Activated gamma-delta T cell (primary cell): ENCODE data around the gene COG1.

Source experiments
- DNase-seq: peaks from one replicate; lab custom pipeline; 2025; lab: John Stamatoyannopoulos, UW

Gene COG1

DNA sequence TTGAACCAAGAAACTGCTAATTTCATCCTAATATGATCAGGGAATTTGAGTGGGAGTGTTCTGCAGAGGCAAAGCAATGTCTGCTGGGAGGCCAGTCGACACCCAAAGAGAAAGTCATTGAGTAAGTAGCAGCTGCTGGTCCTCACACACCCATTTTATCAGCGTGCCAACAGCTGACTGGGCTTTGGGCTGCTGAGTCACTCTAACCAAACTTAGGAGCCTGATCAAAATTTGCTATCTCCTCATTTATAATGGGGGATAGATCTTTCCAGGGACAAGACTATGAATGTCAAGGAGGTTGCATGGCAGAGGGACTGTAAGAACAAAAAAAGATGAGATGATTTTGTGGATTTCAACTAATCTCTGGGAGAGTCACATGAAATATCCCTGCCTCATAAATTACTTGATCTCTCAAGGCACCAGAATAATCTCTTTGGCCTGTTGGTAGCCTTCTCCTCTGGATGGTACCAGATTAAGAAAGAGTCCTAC lies 35.9 kb downstream of the COG1 start:
- DNase-seq, result no peak

DNA sequence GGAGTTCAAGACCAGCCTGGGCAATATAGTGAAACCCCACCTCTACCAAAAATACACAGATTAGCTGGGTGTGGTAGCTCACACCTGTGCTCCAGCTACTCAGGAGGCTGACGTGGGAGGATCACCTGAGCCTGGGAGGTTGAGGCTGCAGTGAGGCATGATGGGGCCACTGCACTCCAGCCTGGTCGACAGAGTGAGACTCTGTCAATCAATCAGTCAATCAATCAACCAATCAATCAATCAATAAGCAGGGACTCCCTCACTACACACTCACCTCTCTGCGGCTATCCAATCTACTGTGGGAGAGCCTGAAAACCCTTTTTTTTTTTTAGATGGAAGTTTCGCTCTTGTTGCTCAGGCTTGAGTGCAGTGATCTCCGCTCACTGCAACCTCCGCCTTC lies 37.2 kb downstream of the COG1 start:
- DNase-seq, result no peak

DNA sequence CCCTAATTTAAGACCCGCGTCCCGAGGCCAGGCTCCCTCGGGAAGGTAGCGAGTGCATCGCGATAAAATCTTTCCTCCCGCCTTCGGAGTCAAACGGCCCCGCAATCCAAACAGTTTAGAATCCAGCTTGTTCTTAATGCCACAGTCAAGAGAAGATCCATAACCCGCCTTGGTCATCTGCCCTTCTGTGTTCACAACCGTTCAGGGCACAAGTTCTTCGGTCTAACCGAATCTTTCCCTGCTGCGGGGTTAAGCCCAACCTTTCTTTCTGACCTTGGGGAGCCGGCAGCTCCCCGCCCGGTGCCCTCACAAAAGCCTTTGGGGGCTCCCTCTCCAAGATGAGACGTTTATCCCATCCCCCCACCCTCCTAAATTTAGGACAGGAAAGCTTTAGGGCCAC lies 38.5 kb downstream of the COG1 start:
- DNase-seq, result no peak

DNA sequence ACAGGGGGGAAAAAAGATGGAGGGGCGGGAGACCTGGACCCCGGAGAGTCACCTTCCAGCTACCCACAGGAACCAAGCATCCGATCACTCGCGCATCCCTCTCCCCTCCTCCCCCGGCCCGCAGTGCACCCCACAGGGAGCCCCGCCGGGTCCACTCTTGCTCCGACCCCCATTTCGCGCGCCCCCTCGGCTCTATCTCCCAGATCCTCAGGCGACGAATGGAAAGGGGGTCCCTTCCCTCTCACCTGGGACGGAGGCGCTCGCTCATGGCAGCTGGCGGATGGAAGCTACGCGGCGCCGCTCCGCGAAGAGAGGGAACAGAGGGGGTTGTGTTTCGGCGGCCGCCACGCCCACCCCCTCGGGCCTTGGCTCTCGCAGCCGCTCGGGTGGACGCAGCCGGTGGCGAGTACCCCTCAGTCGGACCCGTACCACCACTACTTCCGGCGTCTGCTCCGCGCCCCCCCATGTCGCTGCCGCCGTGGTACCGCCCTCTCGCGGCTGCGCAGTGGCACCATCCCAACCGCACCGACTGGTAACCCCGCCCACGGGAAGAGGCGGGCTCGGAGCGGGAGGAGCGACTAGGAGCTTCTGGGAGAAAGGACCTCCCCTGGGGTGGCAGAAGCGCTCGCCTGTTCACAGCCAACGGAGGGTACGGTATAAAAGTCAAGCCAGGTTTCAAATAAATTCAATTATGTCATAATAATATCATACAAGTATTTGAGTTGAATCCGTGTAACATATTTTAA lies 39.2 kb downstream of the COG1 start:
- DNase-seq, result peak; percentile 93

DNA sequence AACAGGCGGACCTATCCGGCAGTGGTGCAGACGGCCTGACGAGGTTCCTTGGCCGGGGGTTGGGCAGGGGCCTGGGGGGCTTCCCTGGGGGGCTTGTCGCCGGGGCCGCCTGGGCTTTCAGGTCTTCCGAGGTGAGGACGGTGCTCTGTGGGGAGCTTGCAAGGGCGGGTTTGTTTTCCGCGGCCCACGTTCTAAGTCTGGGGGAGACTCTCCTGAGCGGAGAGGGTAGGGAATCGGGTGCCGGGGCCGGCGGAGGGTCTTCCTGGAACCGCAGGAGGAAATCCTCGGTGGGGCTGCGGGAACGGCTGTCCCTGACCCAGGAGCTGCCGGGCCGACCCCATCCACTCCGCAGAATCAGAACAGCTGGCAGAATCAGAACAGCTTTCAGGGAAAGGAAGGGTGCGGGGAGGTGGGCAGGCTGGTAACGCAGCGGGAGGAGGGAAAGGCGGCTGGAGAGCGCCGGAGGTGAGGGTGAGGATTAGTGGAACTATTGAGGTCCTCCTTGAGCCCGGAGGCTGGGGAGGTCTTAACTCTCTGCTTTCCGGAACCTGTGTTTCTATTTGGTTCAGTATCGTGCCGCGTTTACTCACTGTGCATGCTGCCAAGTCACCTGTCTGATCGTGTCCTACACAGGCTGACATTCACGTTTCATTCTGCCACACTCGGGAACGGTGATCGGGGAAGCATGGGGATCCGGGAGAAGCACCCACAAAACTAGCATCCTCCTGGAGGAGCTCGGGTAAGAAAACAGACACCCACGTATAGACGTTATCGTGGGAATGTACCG lies 39.9 kb downstream of the COG1 start:
- DNase-seq, result no peak

DNA sequence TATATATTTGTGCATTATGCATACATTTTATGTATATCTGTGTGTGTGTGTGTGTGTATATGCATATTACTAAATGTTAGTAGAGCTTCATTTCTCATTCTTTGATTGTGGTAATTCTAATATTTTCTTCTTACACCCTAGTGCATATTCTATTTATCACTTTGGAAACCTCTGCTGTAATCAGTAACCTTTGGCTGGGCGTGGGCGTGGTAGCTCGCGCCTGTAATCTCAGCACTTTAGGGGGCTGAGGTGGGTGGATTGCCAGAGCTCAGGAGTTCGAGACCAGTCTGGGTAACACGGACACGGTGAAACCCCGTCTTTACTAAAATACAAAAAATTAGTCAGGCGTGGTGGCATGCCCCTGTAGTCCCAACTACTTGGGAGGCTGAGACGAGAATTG lies 41.9 kb downstream of the COG1 start:
- DNase-seq, result no peak

DNA sequence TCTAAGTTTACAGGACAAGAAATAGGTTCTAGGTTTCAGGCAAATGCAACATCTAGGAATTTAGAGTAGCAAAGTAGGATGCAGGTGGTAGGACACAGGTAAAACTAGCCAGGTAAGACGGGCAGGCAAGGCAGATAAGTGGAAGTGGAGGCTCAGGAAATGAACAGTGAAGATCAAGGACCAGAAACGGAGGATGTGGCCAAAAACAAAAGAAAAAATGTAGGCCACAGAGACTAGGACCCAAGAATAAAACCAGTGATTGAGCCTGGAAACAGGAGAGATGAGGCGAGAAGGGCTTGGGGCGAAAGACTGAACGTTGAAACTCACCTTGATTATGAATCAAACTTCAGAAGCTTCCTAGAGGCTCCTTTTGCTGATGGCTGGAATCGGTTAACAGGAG lies 44.9 kb downstream of the COG1 start:
- no peak for DNase-seq

DNA sequence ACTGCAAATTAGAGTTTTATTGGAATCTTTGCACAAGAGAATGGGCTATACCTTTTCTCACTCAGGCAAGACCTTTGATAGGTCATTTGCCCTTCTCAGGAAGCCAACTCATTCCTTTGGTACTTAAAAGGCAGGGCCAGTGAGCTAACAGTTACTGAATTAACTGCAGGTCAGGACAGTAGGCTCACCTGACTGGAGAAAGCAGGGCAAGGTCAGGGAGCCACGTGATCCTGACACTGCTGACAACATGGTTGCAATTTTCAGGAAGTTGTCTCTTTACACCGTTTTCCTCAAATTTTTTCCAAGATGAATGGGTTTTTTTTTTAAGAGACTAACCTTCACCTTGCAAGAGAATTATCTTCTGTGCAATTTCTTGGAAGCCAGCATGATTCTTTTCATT lies 47.7 kb downstream of the COG1 start:
- no peak for DNase-seq

DNA sequence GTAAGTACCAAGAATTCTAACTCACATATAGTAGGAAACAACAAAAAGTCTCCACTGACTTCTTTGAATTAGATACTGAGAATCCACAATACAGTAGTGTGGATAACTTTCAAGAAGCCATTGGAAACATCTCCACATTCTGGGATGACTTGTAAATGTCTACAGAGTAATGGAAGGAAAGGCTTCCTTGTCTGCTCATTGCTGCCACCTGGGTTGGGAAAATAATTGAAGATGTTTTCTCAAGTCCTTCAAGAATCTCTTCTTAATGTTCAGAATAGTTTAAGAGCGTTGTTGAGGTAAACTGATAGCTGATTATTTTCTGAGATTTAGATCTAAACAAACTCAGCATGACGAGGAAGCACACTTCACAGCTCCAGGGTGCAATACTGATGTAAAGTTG lies 54.9 kb downstream of the COG1 start:
- DNase-seq, result no peak

DNA sequence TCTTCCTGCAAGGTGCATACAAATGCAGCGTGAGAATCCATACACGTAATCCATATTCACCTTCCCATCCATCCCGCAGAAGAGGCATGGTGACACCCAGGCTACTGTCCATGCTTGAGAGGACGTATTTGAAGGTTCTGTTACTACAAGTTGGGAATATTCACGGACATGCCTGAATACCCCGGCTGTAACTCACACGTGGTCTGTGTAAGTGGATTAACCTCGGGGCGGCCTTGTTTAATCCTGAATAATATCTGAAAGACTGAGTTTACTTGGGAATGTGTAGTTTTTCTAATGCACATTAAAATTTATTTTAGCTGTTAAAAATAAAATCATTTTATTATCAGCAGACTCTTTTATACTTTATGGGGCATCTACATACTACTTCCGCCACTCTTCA lies 55.7 kb downstream of the COG1 start:
- DNase-seq, result no peak

DNA sequence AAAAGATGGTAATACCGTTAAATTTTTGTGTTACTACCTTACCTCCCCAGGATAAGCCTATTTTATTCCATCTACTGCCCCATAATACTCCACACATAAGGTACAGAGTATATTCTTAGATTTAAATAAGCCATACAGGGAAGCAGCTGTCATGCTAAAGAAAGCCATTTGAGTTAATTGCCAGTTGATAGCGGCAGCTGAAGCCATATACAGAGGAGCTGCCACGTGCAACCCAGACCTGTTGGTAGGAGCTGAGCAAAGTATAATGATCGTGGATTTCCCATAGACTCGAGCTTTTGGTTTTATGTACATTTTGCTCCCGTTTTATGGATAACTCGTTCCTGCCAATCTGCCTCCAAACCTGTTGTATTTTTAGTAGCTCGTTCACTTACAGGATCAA lies 56.8 kb downstream of the COG1 start:
- no peak for DNase-seq

DNA sequence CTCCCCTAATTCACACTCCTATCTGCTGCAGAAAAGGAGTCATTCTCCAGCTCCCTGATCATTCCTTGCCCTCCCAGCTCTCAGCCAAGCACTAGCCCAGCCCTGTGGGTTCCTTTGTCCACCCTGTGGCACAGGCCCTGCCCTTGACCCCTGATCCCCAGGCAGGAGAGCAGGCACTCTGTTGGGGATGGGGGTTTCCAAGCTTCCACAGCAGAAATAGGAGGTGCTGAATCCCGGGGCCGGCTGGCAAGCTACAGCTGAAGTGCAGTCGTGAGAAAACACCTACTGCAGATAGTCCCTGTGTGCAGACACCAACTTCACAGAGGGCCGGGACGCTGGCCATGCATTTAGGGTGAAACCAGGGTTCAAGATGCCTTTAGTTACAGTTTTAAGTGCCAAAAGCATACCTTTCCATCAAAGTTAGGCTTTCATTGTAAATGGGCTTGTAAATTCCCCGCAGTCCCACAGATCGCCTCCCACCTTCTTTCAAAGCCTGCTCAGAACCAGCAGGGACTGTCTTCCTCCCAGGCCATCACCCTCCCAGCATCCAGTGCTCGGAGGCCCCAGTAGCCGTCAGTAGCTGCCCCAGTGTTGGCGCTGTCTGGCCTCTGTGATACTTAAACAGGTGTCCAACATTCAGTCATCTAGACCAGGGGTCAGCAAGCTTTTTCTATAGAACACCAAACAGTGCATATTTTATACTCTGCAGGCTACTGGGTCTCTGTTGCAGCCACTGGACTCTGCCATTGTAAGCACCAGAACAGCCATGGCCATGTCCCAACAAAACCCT lies 58.2 kb downstream of the COG1 start:
- no peak for DNase-seq

DNA sequence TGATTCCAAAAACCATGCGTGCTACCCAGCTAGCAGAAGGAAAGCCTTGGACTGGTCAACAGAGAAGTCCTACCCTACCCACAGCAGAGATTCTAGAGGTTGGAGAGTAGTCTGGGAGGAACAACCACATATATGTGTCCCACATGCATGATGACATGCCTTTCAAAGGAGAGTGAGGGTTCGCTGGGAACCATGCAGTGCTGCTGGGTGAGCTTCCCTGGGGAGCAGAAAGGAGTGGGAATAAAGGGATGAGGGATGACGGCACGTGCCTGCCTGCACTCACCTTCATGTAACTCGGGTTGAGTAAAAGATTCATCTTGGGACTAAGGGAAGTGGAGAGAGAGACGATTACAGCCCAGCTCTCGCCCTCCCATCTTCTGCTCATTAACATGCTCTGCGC lies 59.0 kb downstream of the COG1 start:
- DNase-seq, result no peak

DNA sequence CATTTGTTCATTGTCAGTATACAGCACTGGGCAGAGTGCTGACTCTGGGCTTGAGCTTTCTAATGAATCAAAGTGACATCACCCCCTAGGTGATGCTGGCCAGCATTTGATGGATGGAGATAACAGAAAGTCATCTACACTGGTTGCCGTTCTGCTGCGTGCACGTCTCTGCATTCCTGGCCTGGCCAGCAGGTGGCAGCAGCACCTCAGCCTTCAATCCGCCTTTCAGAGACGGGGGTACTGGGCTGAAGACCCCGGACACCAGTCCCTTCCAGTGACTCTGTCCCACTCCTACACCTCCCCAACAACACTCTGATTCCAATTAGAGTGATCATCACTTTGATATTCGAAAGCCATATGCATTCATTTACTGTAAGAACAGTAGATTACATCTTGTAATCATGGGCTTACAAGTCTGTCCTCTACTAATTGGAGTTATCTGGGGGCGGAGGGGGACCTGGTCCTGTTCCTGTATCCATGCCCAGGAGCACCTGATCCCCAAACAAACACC lies 62.9 kb downstream of the COG1 start:
- DNase-seq, result no peak

DNA sequence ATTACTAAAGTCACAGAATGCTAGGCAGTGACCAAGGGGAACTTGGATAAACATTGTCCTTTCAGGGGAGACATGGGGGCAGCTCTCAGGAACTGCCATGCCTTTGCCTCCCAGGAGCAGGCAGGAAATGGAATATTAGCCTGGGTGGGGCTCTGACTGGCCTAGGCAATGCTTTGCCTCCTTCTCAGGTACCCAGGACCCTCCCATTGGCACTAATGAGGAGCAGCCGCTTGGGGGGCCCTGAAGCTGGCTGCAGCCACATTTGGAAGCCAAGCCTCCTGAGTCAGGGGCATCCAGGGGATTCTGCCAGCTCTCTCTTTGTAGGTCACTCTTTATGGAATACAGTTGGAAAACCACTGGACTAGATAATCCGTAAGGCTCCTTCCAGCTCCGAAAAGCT lies 63.4 kb downstream of the COG1 start:
- no peak for DNase-seq

DNA sequence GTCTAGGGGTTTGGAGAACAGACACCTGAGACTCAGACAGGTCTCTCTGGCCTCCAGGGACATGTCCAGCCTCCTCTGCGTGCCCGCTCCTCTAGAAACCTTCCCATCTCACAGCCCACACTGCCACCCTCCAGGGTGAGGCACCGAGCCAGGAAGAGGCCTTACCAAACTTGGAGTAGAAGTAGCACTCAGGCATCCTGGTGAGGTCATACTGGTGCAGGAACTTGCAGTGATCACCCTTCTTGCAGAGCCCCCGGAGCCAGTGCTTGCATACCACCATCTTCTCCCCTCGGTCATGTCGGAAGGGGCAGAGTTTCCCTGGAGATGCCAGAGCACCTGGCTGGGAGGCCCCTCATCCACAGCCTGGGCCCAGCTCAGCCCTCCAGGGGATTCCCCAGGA lies 64.7 kb downstream of the COG1 start:
- no peak for DNase-seq
